Epidermal melanocyte (primary cell): ENCODE data around the gene PER3.

Experiments
- DNase-seq: peaks from one replicate; pipeline ENCODE4 v3.0.0; 2011; ENCODE audit warnings: low spot score; ENCODE audit not compliant: insufficient read length

Gene PER3

GRCh38 chr1:7869136-7869920, 85.2 kb downstream of the PER3 start:
- DNase-seq, result no peak

GRCh38 chr1:7871136-7871535, 87.0 kb downstream of the PER3 start:
- DNase-seq, result no peak

GRCh38 chr1:7873801-7874795, 90.0 kb downstream of the PER3 start:
- DNase-seq, result no peak

- no peak for DNase-seq
Observed at GRCh38 chr1:7878027-7878426, 93.9 kb downstream of the PER3 start.

- DNase-seq, result no peak
Observed at GRCh38 chr1:7879228-7879627, 95.1 kb downstream of the PER3 start.

GRCh38 chr1:7884757-7885156, 100.7 kb downstream of the PER3 start:
- DNase-seq, result no peak

- no peak for DNase-seq
Observed at GRCh38 chr1:7885513-7886404, 101.7 kb downstream of the PER3 start.

GRCh38 chr1:7886405-7886745, 102.3 kb downstream of the PER3 start:
- DNase-seq, result no peak

- DNase-seq, result no peak
Observed at GRCh38 chr1:7888248-7889081, 104.4 kb downstream of the PER3 start.

GRCh38 chr1:7890853-7891252, 106.8 kb downstream of the PER3 start:
- DNase-seq, result no peak

GRCh38 chr1:7891804-7892203, 107.7 kb downstream of the PER3 start:
- DNase-seq, result no peak

- no peak for DNase-seq
Observed at GRCh38 chr1:7893529-7894180, 109.6 kb downstream of the PER3 start.
